ENCODE results near the gene GJB4. TPM values are rescaled to one million over a fixed set of nuclear protein-coding genes. Genes with fewer than 3 reads are reported as not detected.

The GJB4 gene
- total RNA-seq, 1 donor from 2014 or later: not detected

DNA sequence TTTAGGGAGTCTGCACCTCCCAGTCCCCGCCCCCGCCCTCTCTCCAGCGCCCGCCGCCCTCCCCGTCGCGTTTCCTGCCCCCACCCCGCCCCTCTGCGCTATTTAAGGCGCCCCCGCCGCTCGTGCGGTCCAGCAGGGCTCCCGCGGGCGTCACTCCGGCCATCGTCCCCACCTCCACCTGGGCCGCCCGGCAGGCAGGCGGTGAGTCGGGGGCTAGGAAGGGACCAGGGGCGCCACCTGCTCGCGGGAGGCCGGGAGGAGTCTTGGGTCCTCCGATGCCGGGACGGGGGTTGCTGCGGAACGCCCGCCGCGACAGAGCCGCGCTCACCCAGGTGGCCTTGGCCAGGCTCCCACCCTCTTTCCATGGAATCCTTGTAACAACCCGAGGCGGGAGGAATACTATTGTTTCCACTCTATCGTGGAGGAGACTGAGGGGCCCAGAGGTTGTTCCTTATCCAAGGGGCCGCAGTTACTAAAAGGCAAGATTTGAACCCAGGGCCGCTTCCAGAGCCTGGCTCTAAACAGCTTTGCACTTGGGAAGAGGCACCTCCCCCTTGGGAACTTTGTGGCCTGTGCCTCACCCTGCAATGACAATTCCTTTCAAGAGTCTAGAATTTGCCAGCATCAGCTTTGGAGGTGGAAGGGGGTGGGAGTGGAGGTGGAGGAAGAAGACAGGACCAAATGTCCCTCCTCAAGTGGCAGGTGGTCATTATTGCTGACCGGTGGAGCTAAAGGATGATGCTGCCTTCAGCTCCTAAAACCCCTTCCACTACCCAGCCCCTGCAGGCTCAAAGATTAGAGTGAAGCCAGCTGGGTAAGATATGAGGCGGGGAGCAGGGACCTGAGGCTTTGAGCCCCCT is 33.6 kb downstream of the GJB4 start, which contains the start of gene GJA4:
GJA4 (plus strand) TSS at position 132 of the 860 bp plus-strand sequence. CDS start 1,215 bp downstream, outside the sequence.
- H3K27ac ChIP-seq (ENCODE audit: low read depth, low read length): peak within 1 kb of the TSS; percentile 79
- H3K4me1 ChIP-seq (ENCODE audit: control insufficient read depth in 3 of 3, insufficient read depth in 3 of 3, low read length in 3 of 3): peaks cover 3 to 10% (median 8%) of the 10 kb centered on the region in 3 donors
- H3K27me3 ChIP-seq (ENCODE audit: control insufficient read depth in 3 of 3, insufficient read depth in 3 of 3, low read length in 3 of 3): peaks cover 12 to 20% (median 13%) of the 10 kb centered on the region in 3 donors
- no peaks in the 10 kb centered on the region for H3K9me3 ChIP-seq (ENCODE audit: control insufficient read depth in 3 of 3, low read length in 3 of 3)
- peaks cover 8 to 23% (median 10%) of the 10 kb centered on the region in 3 donors for H3K36me3 ChIP-seq (ENCODE audit: control insufficient read depth in 3 of 3, insufficient read depth in 3 of 3, low read length in 3 of 3)
- peak within 1 kb of the TSS in 2 of 3 donors; percentile 62 to 76 for H3K9ac ChIP-seq (ENCODE audit: low read depth in 1 of 3, low read length in 3 of 3)
- peak within 1 kb of the TSS; percentile 54 to 67 (median 61) for H3K4me3 ChIP-seq (ENCODE audit: low read length in 3 of 3)

DNA sequence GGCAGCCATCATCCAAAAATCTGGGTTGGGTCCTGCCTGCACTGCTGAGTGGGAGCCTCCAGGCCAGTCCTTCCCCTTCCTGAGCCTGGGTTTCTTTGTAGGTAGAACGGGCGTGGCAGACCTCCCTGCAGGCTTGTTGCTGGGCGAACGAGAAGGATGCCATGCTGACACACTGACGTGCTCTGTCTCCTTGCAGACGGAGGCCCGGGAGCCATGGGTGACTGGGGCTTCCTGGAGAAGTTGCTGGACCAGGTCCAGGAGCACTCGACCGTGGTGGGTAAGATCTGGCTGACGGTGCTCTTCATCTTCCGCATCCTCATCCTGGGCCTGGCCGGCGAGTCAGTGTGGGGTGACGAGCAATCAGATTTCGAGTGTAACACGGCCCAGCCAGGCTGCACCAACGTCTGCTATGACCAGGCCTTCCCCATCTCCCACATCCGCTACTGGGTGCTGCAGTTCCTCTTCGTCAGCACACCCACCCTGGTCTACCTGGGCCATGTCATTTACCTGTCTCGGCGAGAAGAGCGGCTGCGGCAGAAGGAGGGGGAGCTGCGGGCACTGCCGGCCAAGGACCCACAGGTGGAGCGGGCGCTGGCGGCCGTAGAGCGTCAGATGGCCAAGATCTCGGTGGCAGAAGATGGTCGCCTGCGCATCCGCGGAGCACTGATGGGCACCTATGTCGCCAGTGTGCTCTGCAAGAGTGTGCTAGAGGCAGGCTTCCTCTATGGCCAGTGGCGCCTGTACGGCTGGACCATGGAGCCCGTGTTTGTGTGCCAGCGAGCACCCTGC is 34.7 kb downstream of the GJB4 start:
- peak overlapping the region; percentile 54 to 67 (median 61) for H3K4me3 ChIP-seq (ENCODE audit: low read length in 3 of 3)
- peak overlapping the region; percentile 79 for H3K27ac ChIP-seq (ENCODE audit: low read depth, low read length)

DNA sequence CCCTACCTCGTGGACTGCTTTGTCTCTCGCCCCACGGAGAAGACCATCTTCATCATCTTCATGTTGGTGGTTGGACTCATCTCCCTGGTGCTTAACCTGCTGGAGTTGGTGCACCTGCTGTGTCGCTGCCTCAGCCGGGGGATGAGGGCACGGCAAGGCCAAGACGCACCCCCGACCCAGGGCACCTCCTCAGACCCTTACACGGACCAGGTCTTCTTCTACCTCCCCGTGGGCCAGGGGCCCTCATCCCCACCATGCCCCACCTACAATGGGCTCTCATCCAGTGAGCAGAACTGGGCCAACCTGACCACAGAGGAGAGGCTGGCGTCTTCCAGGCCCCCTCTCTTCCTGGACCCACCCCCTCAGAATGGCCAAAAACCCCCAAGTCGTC is 35.2 kb downstream of the GJB4 start:
- Histone ChIP-seq H3K9ac (ENCODE audit: low read depth in 1 of 3, low read length in 3 of 3) (peak overlapping the region in 1 of 3 donors; percentile 76), H3K4me3 (ENCODE audit: low read length in 3 of 3) (peak overlapping the region; percentile 54 to 67 (median 63)), H3K36me3 (ENCODE audit: control insufficient read depth in 3 of 3, insufficient read depth in 3 of 3, low read length in 3 of 3) (peaks cover 8 to 23% (median 10%) of the 10 kb centered on the region in 3 donors), H3K27ac (ENCODE audit: low read depth, low read length) (peak overlapping the region; percentile 30), H3K4me1 (ENCODE audit: control insufficient read depth in 3 of 3, insufficient read depth in 3 of 3, low read length in 3 of 3) (peaks cover 0 to 8% (median 6%) of the 10 kb centered on the region in 3 donors), H3K27me3 (ENCODE audit: control insufficient read depth in 3 of 3, insufficient read depth in 3 of 3, low read length in 3 of 3) (peaks cover 12 to 20% (median 13%) of the 10 kb centered on the region in 3 donors), H3K9me3 (ENCODE audit: control insufficient read depth in 3 of 3, low read length in 3 of 3) (no peaks in the 10 kb centered on the region)

More for the DNA sequence above, 34.7 kb downstream of the GJB4 start:
- Histone ChIP-seq H3K4me1 (ENCODE audit: control insufficient read depth in 3 of 3, insufficient read depth in 3 of 3, low read length in 3 of 3) (peaks cover 0 to 8% (median 6%) of the 10 kb centered on the region in 3 donors), H3K9ac (ENCODE audit: low read depth in 1 of 3, low read length in 3 of 3) (peak overlapping the region in 2 of 3 donors; percentile 23 to 76), H3K9me3 (ENCODE audit: control insufficient read depth in 3 of 3, low read length in 3 of 3) (no peaks in the 10 kb centered on the region), H3K36me3 (ENCODE audit: control insufficient read depth in 3 of 3, insufficient read depth in 3 of 3, low read length in 3 of 3) (peaks cover 8 to 23% (median 10%) of the 10 kb centered on the region in 3 donors), H3K27me3 (ENCODE audit: control insufficient read depth in 3 of 3, insufficient read depth in 3 of 3, low read length in 3 of 3) (peaks cover 12 to 20% (median 13%) of the 10 kb centered on the region in 3 donors)

DNA sequence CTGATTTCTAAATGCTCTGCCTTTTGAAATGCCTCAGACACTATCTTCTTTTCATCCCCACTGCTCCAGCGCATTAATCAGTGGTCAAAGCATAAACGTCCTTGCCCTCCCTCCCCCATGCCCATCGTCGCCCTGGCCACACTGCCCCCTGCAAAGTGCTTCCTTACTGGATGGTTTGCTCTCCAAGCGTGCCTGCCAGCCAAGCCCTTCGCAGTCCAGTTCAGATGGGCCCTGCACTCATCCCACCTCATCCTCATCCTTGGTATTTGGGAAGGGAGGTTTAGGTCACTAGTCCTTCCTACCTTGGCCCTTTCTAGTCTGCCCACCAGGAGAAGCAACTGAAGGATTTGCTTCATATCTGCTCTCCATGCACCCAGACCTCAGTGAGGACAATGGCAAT is 36.4 kb downstream of the GJB4 start:
- Histone ChIP-seq H3K9ac (ENCODE audit: low read depth in 1 of 3, low read length in 3 of 3) (peak overlapping the region in 2 of 3 donors; percentile 23 to 60), H3K27ac (ENCODE audit: low read depth, low read length) (no peak overlapping the region), H3K27me3 (ENCODE audit: control insufficient read depth in 3 of 3, insufficient read depth in 3 of 3, low read length in 3 of 3) (peaks cover 12 to 20% (median 13%) of the 10 kb centered on the region in 3 donors), H3K36me3 (ENCODE audit: control insufficient read depth in 3 of 3, insufficient read depth in 3 of 3, low read length in 3 of 3) (peaks cover 8 to 23% (median 10%) of the 10 kb centered on the region in 3 donors), H3K4me1 (ENCODE audit: control insufficient read depth in 3 of 3, insufficient read depth in 3 of 3, low read length in 3 of 3) (peaks cover 0 to 6% (median 6%) of the 10 kb centered on the region in 3 donors), H3K9me3 (ENCODE audit: control insufficient read depth in 3 of 3, low read length in 3 of 3) (no peaks in the 10 kb centered on the region), H3K4me3 (ENCODE audit: low read length in 3 of 3) (peak overlapping the region; percentile 11 to 67 (median 63))

DNA sequence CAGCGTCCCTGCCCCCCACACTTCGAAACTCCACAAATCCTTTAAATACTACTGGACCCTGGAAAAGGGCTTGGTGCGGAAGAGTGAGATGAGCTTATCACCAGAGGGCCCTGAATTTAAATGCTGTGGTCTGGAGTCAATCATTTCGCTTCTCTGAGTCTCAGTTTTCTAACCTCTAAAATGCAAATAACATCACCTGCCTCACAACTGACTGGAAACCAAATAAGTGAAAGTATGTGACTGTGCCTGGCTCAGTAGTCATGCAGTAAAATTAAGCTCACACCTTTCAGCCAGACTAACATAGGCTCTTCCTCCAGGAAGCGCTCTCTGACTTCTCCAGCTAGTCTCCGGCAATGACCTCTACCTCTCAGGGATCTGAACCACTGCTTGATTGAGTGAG is 37.5 kb downstream of the GJB4 start:
- Histone ChIP-seq H3K4me3 (ENCODE audit: low read length in 3 of 3) (peak overlapping the region; percentile 33 to 67 (median 38)), H3K27me3 (ENCODE audit: control insufficient read depth in 3 of 3, insufficient read depth in 3 of 3, low read length in 3 of 3) (peaks cover 12 to 18% (median 13%) of the 10 kb centered on the region in 3 donors), H3K9me3 (ENCODE audit: control insufficient read depth in 3 of 3, low read length in 3 of 3) (no peaks in the 10 kb centered on the region), H3K9ac (ENCODE audit: low read depth in 1 of 3, low read length in 3 of 3) (peak overlapping the region in 1 of 3 donors; percentile 50), H3K36me3 (ENCODE audit: control insufficient read depth in 3 of 3, insufficient read depth in 3 of 3, low read length in 3 of 3) (peaks cover 8 to 23% (median 10%) of the 10 kb centered on the region in 3 donors), H3K27ac (ENCODE audit: low read depth, low read length) (no peak overlapping the region), H3K4me1 (ENCODE audit: control insufficient read depth in 3 of 3, insufficient read depth in 3 of 3, low read length in 3 of 3) (peaks cover 0 to 5% (median 2%) of the 10 kb centered on the region in 3 donors)

DNA sequence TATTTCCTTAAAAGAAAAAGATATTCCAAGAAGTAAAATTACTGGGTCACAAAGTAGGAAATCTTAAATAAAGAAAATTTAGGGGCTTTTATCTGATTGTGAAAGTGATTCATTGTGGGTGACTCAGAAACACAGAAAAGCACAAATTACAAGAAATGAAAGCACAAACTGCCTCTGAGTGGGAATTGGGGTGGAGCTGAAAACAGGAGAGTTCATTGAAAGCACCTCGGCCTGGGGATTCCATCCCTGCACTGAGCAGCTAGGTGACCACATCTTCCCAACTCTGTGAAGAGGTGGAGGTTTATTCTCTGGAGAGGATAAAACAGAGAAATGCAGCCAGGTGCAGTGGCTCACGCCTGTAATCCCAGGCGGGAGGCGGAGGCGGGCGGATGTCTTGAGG is 40.7 kb downstream of the GJB4 start:
- Histone ChIP-seq H3K27ac (ENCODE audit: low read depth, low read length) (no peak overlapping the region), H3K4me3 (ENCODE audit: low read length in 3 of 3) (no peak overlapping the region)

DNA sequence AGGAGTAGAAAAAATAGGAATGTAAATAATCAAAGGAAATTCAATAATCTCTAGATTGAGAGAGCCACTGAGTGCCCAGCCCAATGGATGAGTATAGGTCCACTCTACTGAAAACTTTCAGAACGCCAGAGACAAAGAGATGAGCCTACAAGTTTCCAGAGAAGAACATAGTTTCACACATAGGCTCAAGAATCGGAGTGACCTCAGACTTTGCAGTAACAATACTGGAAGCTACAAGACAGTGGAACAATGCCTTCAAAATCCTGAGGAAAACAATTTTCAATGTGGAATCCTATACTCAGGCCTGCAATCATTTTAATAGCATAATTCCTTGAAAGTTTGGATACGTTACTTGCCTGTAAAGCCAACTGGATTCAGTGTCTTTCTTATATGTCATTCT is 44.2 kb downstream of the GJB4 start:
- H3K4me1 ChIP-seq (ENCODE audit: control insufficient read depth in 3 of 3, insufficient read depth in 3 of 3, low read length in 3 of 3): peaks cover 0 to 3% (median 0%) of the 10 kb centered on the region in 3 donors
- no peak overlapping the region for H3K4me3 ChIP-seq (ENCODE audit: low read length in 3 of 3)
- no peaks in the 10 kb centered on the region for H3K9me3 ChIP-seq (ENCODE audit: control insufficient read depth in 3 of 3, low read length in 3 of 3)
- no peaks in the 10 kb centered on the region for H3K27me3 ChIP-seq (ENCODE audit: control insufficient read depth in 3 of 3, insufficient read depth in 3 of 3, low read length in 3 of 3)
- H3K9ac ChIP-seq (ENCODE audit: low read depth in 1 of 3, low read length in 3 of 3): no peak overlapping the region
- no peak overlapping the region for H3K27ac ChIP-seq (ENCODE audit: low read depth, low read length)
- no peaks in the 10 kb centered on the region for H3K36me3 ChIP-seq (ENCODE audit: control insufficient read depth in 3 of 3, insufficient read depth in 3 of 3, low read length in 3 of 3)

More for the DNA sequence above, 40.7 kb downstream of the GJB4 start:
- Histone ChIP-seq H3K4me1 (ENCODE audit: control insufficient read depth in 3 of 3, insufficient read depth in 3 of 3, low read length in 3 of 3) (no peaks in the 10 kb centered on the region), H3K36me3 (ENCODE audit: control insufficient read depth in 3 of 3, insufficient read depth in 3 of 3, low read length in 3 of 3) (peaks cover 2 to 12% (median 3%) of the 10 kb centered on the region in 3 donors), H3K9me3 (ENCODE audit: control insufficient read depth in 3 of 3, low read length in 3 of 3) (no peaks in the 10 kb centered on the region), H3K9ac (ENCODE audit: low read depth in 1 of 3, low read length in 3 of 3) (no peak overlapping the region), H3K27me3 (ENCODE audit: control insufficient read depth in 3 of 3, insufficient read depth in 3 of 3, low read length in 3 of 3) (no peaks in the 10 kb centered on the region)

DNA sequence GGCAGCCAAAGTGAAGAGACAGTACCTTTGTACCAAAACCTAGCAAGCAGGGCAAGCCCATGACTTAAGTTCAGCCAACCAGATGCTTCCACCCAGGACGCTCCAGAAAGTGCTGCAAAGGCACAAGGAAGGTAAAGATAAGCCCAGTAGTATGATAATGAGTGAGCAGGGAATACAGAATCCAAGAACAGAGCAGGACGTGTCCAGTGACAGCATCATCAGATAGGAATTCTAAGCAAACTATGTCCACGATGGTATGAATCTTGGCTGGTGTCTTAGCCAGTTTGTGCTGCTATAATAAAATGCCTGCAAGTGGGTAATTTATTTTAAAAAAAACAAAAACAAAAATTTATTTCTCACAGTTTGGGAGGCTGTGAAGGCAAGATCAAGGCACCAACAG is 46.9 kb downstream of the GJB4 start:
- Histone ChIP-seq H3K4me3 (ENCODE audit: low read length in 3 of 3) (no peak overlapping the region), H3K27me3 (ENCODE audit: control insufficient read depth in 3 of 3, insufficient read depth in 3 of 3, low read length in 3 of 3) (no peaks in the 10 kb centered on the region), H3K36me3 (ENCODE audit: control insufficient read depth in 3 of 3, insufficient read depth in 3 of 3, low read length in 3 of 3) (no peaks in the 10 kb centered on the region), H3K9ac (ENCODE audit: low read depth in 1 of 3, low read length in 3 of 3) (no peak overlapping the region), H3K9me3 (ENCODE audit: control insufficient read depth in 3 of 3, low read length in 3 of 3) (no peaks in the 10 kb centered on the region), H3K27ac (ENCODE audit: low read depth, low read length) (no peak overlapping the region), H3K4me1 (ENCODE audit: control insufficient read depth in 3 of 3, insufficient read depth in 3 of 3, low read length in 3 of 3) (peaks cover 0 to 3% (median 0%) of the 10 kb centered on the region in 3 donors)

DNA sequence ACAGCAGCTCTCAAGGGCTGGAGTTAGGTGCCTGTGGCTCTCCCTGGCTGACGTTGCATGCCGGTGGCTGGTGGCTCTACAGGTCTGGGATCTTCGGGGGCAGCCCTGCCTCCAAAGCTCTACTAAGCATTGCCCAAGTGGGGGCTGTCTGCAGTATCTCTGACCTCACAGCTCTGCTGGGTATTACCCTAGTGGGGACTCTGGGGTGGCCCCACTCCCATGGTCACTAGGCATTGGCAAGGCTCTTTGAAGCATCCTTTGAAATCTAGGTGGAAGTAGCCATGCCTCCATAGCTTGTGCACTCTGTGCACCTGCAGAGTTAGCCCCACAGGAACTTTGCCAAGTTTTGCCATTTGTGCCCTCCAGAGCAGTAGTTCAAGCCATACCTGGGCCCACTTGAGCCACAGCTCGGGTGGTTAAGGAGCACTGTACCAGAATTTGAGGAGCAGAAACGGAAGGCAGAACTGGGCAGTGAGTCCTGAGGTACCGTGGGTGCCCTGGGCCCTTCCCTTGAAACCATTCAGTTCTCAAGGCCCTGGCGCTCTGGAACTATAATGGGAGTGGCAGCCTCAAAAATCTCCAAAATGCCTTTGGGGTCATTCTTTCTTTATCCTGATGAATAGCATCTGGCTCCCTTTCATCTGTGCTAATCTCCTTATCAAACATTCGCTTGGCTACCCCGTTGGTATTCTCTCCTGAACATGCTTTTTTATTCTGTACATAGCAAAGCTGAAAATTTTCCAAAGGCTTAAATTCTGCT is 48.7 kb downstream of the GJB4 start:
- Histone ChIP-seq H3K4me1 (ENCODE audit: control insufficient read depth in 3 of 3, insufficient read depth in 3 of 3, low read length in 3 of 3) (peaks cover 0 to 3% (median 0%) of the 10 kb centered on the region in 3 donors), H3K4me3 (ENCODE audit: low read length in 3 of 3) (no peak overlapping the region), H3K27ac (ENCODE audit: low read depth, low read length) (no peak overlapping the region), H3K27me3 (ENCODE audit: control insufficient read depth in 3 of 3, insufficient read depth in 3 of 3, low read length in 3 of 3) (no peaks in the 10 kb centered on the region), H3K9ac (ENCODE audit: low read depth in 1 of 3, low read length in 3 of 3) (no peak overlapping the region), H3K36me3 (ENCODE audit: control insufficient read depth in 3 of 3, insufficient read depth in 3 of 3, low read length in 3 of 3) (no peaks in the 10 kb centered on the region), H3K9me3 (ENCODE audit: control insufficient read depth in 3 of 3, low read length in 3 of 3) (no peaks in the 10 kb centered on the region)
